ENCODE data around the gene C15orf62.

The C15orf62 gene

DNA sequence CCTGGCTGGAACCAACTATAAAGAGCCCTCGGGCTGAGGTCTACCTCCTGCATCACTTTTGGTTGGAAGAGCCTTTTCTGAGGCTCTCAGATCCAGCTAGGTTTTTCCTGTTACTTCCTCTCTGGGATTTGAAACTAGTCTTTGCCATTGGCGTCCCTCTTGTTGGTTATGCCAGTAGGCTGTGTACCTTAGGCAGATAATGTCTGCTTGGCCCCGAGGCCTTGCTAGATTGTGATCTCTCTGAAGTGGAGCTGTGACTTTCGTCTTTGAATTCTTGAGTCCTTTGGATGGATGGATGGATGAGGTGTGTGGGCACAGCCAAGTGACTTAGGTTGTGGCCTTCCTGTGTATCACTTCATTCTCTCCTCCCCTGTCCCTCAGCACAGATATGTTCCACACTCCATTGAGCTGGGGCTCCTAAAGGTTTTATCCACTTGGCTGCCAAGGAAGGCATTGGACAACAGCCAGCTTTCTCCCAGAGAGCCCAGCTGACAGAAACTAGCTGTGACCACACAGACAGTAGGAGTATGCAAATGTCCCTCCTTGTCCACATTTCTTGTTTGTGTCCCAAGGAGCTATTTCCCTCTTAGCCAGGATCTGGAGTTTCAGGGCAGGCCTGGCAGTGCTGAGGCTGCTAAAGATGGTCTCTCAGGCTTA, 45.4 kb downstream of the C15orf62 start:
- no peak overlapping the region for H3K4me3 ChIP-seq (ENCODE audit: low read depth, low read length)
- TF ChIP-seq CTCF (IDR thresholded peaks at IDR 0.05; ENCODE audit: borderline replicate concordance, insufficient read depth, low read depth, low read length) = no peak

DNA sequence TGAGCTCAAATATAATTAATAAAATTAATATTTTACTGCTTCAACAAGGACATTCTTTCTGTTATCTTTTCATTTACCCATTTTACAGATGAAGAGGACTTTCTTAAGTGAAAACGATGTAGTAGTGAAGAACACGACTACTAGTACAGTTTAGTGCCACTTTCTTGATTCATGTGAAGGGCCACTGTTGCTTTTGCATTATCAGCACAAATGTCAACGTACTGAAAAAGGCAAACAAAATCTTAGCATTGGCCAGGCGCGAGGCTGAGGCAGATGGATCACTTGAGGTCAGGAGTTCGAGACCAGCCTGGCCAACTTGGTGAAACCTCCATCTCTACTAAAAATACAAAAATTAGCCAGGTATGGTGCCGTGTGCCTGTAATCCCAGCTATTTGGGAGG, 49.3 kb downstream of the C15orf62 start:
- no peak for TF ChIP-seq CTCF (IDR thresholded peaks at IDR 0.05; ENCODE audit: borderline replicate concordance, insufficient read depth, low read depth, low read length)
- no peak overlapping the region for H3K4me3 ChIP-seq (ENCODE audit: low read depth, low read length)

DNA sequence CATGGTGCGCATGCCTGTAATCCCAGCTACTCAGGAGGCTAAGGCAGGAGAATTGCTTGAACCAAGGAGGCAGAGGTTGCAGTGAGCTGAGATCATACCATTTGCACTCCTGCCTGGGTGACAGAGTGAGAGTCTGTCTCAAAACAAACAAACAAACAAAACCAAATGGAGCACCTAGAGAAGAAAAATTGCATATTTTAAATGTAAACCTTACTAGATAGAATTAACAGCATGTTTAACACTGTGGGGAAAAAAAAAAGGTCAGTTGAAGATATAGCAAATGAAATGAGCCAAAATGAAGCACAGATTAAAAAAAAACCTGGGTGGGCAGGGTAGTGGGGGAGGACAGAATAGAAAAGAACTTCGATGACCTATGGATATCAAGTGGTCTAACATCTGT, 51.4 kb downstream of the C15orf62 start:
- no peak for TF ChIP-seq CTCF (IDR thresholded peaks at IDR 0.05; ENCODE audit: borderline replicate concordance, insufficient read depth, low read depth, low read length)
- H3K4me3 ChIP-seq (ENCODE audit: low read depth, low read length) = no peak overlapping the region

Data from GM12875 (cell line).